ENCODE data around the gene MXRA7.

Gene MXRA7

DNA sequence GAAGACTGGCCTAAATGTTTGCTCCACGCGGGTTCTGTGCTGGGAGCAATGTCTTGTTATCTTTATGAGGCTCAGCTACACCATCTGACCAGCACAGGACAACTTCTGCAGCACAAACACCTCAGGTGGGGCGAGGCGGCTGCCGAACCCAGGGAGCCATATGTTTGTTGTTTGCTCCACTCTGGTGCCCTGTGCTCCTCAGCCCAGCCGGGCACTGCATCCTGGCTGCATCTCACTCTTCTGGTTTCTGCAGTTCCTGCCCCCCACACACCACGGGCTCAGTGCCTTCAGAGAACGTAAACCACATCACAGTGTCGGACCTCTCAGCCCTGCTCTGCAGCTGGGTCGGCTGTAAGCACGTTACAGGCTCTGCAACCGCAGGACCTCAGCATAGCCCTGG is 32.4 kb downstream of the MXRA7 start:
- no peak overlapping the region for H3K4me3 ChIP-seq (ENCODE audit: control insufficient read depth, low read depth, low read length)
- TF ChIP-seq, protein P1, sequence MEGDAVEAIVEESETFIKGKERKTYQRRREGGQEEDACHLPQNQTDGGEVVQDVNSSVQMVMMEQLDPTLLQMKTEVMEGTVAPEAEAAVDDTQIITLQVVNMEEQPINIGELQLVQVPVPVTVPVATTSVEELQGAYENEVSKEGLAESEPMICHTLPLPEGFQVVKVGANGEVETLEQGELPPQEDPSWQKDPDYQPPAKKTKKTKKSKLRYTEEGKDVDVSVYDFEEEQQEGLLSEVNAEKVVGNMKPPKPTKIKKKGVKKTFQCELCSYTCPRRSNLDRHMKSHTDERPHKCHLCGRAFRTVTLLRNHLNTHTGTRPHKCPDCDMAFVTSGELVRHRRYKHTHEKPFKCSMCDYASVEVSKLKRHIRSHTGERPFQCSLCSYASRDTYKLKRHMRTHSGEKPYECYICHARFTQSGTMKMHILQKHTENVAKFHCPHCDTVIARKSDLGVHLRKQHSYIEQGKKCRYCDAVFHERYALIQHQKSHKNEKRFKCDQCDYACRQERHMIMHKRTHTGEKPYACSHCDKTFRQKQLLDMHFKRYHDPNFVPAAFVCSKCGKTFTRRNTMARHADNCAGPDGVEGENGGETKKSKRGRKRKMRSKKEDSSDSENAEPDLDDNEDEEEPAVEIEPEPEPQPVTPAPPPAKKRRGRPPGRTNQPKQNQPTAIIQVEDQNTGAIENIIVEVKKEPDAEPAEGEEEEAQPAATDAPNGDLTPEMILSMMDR (IDR thresholded peaks at IDR 0.05; ENCODE audit: control insufficient read depth, insufficient read depth, low read depth, low read length, missing control alignments) = no peak
- DNase-seq (ENCODE audit: low read depth) = no peak

DNA sequence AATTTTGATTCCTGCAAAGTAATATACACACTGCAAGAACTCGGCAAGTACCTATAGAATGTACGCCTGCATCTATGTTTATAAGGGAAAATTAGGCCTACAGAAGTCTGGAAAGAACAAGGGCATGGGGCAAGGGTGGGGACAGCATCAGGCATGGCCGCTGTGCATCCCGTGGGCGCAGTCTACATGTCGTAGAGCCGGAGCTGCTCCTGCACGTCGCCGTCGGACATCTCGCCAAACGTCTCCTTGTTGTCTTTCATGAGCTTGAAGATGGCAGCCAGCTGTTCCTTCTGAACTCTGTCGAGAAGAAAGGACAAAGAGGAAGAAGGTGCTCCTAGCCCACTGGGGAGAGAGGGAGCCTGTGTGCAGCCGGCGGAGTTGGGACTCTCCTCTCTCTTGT is 33.4 kb downstream of the MXRA7 start:
- H3K4me3 ChIP-seq (ENCODE audit: control insufficient read depth, low read depth, low read length) = no peak overlapping the region
- TF ChIP-seq, protein P1 (IDR thresholded peaks at IDR 0.05; ENCODE audit: control insufficient read depth, insufficient read depth, low read depth, low read length, missing control alignments) = no peak
- DNase-seq (ENCODE audit: low read depth) = no peak

DNA sequence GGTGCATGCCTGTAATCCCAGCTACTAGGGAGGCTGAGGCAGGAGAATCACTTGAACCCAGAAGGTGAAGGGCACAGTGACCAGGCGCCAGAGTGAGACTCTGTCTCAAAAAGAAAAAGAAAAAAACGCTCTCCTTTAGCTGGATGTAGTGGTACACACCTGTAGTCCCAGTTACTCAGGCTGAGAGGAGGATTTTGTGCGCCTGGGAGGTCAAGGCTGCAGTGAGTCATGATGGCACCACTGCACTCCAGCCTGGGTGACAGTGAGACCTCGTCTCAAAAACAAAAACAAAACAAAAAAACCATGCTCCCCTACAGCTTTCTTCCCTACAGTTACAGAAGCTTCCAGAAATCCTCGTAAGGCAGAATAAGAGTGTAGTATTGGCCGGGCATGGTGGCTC is 34.1 kb downstream of the MXRA7 start:
- TF ChIP-seq, protein P1 (IDR thresholded peaks at IDR 0.05; ENCODE audit: control insufficient read depth, insufficient read depth, low read depth, low read length, missing control alignments) = no peak
- H3K4me3 ChIP-seq (ENCODE audit: control insufficient read depth, low read depth, low read length) = no peak overlapping the region
- no peak for DNase-seq (ENCODE audit: low read depth)

DNA sequence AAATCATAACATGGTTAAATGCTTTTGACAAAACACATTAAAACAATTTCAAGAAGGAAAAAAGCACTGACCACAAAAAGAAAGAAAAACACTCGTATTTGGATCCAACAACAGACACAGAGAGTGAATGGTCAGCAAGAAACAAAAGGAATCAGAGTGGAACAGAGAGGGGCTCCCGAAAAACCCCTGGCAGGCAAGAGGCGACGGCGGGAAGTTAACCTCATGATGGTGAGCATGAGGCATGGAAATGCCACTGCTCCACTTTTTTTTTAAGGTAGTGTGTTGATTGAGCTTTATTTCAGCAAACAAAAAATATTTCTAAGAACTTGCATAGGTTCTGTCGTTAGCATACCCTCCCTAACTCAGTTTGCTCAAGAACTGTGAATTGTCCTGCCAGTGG is 35.1 kb downstream of the MXRA7 start:
- TF ChIP-seq, protein P1 (IDR thresholded peaks at IDR 0.05; ENCODE audit: control insufficient read depth, insufficient read depth, low read depth, low read length, missing control alignments) = no peak
- no peak for DNase-seq (ENCODE audit: low read depth)
- no peak overlapping the region for H3K4me3 ChIP-seq (ENCODE audit: control insufficient read depth, low read depth, low read length)

DNA sequence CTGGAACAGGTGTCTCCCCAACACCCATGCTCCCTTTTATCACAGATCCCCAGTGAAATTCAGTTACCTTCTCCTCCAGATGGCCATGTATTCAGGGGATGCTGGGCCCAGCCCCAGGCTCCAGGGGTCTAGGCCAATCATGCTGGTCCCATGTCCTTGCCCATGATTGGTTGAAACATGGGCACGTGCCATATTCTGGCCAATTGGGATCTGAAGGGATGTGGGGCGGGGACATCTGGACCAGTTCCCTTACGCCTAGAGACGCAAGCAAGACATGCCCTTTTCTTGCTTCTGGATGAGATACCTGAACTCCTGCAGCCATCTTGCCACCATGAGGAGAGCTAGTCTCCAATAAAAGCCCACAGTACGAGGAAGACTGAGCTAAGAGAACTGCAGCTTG is 36.2 kb downstream of the MXRA7 start:
- TF ChIP-seq, protein P1 (IDR thresholded peaks at IDR 0.05; ENCODE audit: control insufficient read depth, insufficient read depth, low read depth, low read length, missing control alignments) = no peak
- no peak for DNase-seq (ENCODE audit: low read depth)
- H3K4me3 ChIP-seq (ENCODE audit: control insufficient read depth, low read depth, low read length) = no peak overlapping the region

DNA sequence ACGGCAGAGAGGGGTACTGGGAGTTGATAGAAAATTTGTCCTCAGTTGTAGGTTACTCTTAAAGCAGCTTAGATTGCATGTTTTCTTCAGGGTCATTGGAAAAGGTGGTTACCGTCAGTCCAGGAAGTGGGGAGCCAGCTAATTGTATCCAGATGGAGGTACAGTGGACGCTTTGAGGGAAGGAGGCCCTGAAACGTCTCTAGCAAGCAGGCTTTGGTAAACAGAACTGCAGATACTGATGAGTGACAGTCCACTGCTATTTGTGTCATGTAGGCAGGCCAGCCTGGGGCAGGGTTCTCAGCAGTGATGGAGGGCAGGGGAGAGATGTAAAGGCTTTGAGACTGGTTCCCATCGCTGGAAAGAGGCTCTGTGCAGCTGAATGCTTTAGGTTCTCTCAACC is 37.0 kb downstream of the MXRA7 start:
- no peak overlapping the region for H3K4me3 ChIP-seq (ENCODE audit: control insufficient read depth, low read depth, low read length)
- no peak for DNase-seq (ENCODE audit: low read depth)
- TF ChIP-seq, protein P1 (IDR thresholded peaks at IDR 0.05; ENCODE audit: control insufficient read depth, insufficient read depth, low read depth, low read length, missing control alignments) = no peak

DNA sequence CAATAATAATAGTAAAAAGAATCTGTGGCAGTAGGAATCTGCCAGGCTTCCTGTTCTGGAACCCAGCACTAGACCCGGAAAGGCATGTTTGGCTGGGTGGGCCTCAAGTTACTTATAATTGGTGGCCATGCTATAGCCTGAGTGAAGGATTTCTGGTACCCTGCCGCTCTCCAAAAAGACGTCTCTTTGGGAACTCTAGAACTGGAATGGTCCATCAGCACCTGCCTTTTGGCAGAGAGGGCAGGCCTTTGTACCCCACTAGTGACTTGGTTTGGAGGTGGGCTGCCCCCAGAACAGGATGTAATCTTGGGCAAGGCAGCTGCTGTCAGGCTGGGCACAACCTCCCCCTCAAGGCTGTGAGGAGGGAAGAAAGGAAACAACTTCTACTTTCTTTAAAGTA is 37.9 kb downstream of the MXRA7 start:
- no peak for DNase-seq (ENCODE audit: low read depth)
- TF ChIP-seq, protein P1 (IDR thresholded peaks at IDR 0.05; ENCODE audit: control insufficient read depth, insufficient read depth, low read depth, low read length, missing control alignments) = no peak
- no peak overlapping the region for H3K4me3 ChIP-seq (ENCODE audit: control insufficient read depth, low read depth, low read length)

All from AG09309 (cell line).